ENCODE results near the gene ZNF398.

ZNF398 gene

DNA sequence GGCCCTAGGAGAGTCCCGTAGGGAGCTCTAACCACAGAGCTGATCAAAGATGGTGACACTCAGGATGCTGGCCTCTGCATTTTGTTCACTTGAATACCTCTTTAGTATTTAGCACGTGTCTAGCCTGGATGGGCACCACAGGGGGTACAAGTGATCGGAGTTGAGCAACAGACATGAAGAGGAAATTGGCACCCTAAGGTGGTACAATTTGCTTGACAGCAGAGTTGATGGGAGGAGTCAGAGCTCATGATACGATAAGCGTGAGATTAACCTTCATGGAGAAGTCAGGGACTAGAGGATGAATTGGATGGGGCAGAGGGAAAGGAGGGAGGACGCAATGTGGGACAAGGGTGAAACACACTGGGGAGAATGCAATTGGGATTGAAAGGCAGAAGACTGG is 82.3 kb downstream of the ZNF398 start:
- Histone ChIP-seq H3K9me2 (ENCODE audit: low read depth, low read length) (no peaks in the 10 kb centered on the region), H3K36me3 (ENCODE audit: insufficient read depth, low read length) (no peaks in the 10 kb centered on the region; the same call in 1 of the 2 replicates), H3K9ac (ENCODE audit: low read length) (no peak overlapping the region), H3K4me2 (ENCODE audit: low read length) (no peak overlapping the region), H3K79me2 (ENCODE audit: insufficient read depth, low read length) (no peaks in the 10 kb centered on the region), H4K20me1 (ENCODE audit: insufficient read depth, low read length) (no peaks in the 10 kb centered on the region), H3K4me3 (ENCODE audit: low read depth, low read length, poor library complexity, severe bottlenecking) (no peak overlapping the region), H3K9me3 (ENCODE audit: low read length) (no peaks in the 10 kb centered on the region), H3K27me3 (ENCODE audit: insufficient read depth, low read length) (no peaks in the 10 kb centered on the region), H3K4me1 (ENCODE audit: insufficient read depth, low read length, severe bottlenecking) (no peaks in the 10 kb centered on the region), H3F3A (ENCODE audit: insufficient read depth, low read length) (no peaks in the 10 kb centered on the region), H2AFZ (ENCODE audit: low read length) (no peak overlapping the region), H3K27ac (ENCODE audit: low read depth, low read length, poor library complexity, severe bottlenecking) (no peak overlapping the region)
- TF ChIP-seq, protein P1, sequence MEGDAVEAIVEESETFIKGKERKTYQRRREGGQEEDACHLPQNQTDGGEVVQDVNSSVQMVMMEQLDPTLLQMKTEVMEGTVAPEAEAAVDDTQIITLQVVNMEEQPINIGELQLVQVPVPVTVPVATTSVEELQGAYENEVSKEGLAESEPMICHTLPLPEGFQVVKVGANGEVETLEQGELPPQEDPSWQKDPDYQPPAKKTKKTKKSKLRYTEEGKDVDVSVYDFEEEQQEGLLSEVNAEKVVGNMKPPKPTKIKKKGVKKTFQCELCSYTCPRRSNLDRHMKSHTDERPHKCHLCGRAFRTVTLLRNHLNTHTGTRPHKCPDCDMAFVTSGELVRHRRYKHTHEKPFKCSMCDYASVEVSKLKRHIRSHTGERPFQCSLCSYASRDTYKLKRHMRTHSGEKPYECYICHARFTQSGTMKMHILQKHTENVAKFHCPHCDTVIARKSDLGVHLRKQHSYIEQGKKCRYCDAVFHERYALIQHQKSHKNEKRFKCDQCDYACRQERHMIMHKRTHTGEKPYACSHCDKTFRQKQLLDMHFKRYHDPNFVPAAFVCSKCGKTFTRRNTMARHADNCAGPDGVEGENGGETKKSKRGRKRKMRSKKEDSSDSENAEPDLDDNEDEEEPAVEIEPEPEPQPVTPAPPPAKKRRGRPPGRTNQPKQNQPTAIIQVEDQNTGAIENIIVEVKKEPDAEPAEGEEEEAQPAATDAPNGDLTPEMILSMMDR (IDR thresholded peaks at IDR 0.05; ENCODE audit: low read length) = no peak
- TF ChIP-seq EZH2 (IDR thresholded peaks at IDR 0.05; ENCODE audit: borderline replicate concordance, low read length) = no peak

DNA sequence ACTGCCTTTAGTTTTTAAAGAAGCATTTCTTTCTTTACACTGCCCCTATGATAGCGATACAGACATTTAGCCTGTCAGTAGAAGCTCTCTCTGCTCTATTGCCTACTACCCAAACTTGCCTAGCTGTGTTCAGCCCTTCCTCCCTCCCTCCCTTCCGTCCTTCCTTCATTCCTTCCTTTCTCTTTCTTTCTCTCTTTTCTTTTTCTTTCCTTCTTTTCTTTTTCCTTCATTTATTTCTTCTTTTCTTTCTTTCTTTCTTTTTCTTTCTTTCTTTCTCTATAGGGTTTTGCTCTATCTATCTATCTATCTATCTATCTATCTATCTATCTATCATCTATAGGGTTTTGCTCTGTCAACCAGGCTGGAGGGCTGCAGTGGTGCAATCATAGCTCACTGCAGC is 85.1 kb downstream of the ZNF398 start:
- H3K79me2 ChIP-seq (ENCODE audit: insufficient read depth, low read length) = no peaks in the 10 kb centered on the region
- H3K4me2 ChIP-seq (ENCODE audit: low read length) = no peak overlapping the region
- no peaks in the 10 kb centered on the region for H3K9me2 ChIP-seq (ENCODE audit: low read depth, low read length)
- H3K27ac ChIP-seq (ENCODE audit: low read depth, low read length, poor library complexity, severe bottlenecking) = no peak overlapping the region
- H3K4me1 ChIP-seq (ENCODE audit: insufficient read depth, low read length, severe bottlenecking) = no peaks in the 10 kb centered on the region
- 0 out of 2 replicates have a peak, but pooled peaks cover 4% of the 10 kb centered on the region for H3K27me3 ChIP-seq (ENCODE audit: insufficient read depth, low read length)
- no peaks in the 10 kb centered on the region for H3F3A ChIP-seq (ENCODE audit: insufficient read depth, low read length)
- H3K9me3 ChIP-seq (ENCODE audit: low read length) = no peaks in the 10 kb centered on the region
- H3K9ac ChIP-seq (ENCODE audit: low read length) = no peak overlapping the region
- H2AFZ ChIP-seq (ENCODE audit: low read length) = no peak overlapping the region
- no peak overlapping the region for H3K4me3 ChIP-seq (ENCODE audit: low read depth, low read length, poor library complexity, severe bottlenecking)
- no peak for TF ChIP-seq EZH2 (IDR thresholded peaks at IDR 0.05; ENCODE audit: borderline replicate concordance, low read length)
- TF ChIP-seq, protein P1 (IDR thresholded peaks at IDR 0.05; ENCODE audit: low read length) = no peak
- H3K36me3 ChIP-seq (ENCODE audit: insufficient read depth, low read length) = no peaks in the 10 kb centered on the region
- H4K20me1 ChIP-seq (ENCODE audit: insufficient read depth, low read length) = no peaks in the 10 kb centered on the region
